Mesenchymal stem cell (in vitro differentiated cells and primary cell): ENCODE results near the gene MACROD2.

ENCODE experiments used
- DNase-seq: peaks from one replicate; pipeline ENCODE4 v3.0.0-alpha.2; 2013
- H2AFZ ChIP-seq: one replicate; pipeline ENCODE4 v1.6.1; 2013; ENCODE audit warnings: low read depth, mild to moderate bottlenecking, control low read depth, inconsistent platforms, low read length, moderate library complexity
- H2AK5ac ChIP-seq: 2 replicates; pipeline ENCODE4 v1.6.1; 2013; ENCODE audit warnings: low read length, moderate library complexity, mild to moderate bottlenecking, inconsistent platforms; ENCODE audit not compliant: severe bottlenecking
- H2BK120ac ChIP-seq: one replicate; pipeline ENCODE4 v1.6.1; 2013; ENCODE audit warnings: low read depth, mild to moderate bottlenecking, inconsistent platforms, low read length, moderate library complexity
- H2BK12ac ChIP-seq, 2 experiments: one replicate each; pipeline ENCODE4 v1.6.1; 2013; ENCODE audit warnings: inconsistent platforms in 2 of 2, low read length in 2 of 2, mild to moderate bottlenecking in 2 of 2, moderate library complexity in 2 of 2, control low read depth in 1 of 2
- H2BK15ac ChIP-seq: one replicate; pipeline ENCODE4 v1.6.1; 2013; ENCODE audit warnings: mild to moderate bottlenecking, low read depth, inconsistent platforms; ENCODE audit not compliant: poor library complexity, severe bottlenecking
- H2BK5ac ChIP-seq: 2 replicates; pipeline ENCODE4 v1.6.1; 2013; ENCODE audit warnings: low read depth, mild to moderate bottlenecking, low read length, control low read depth, inconsistent platforms; ENCODE audit not compliant: poor library complexity, severe bottlenecking
- H3K14ac ChIP-seq, 2 experiments: one replicate each; pipeline ENCODE4 v1.6.1; 2013; ENCODE audit warnings: inconsistent platforms in 2 of 2, low read length in 2 of 2, control low read depth in 1 of 2, mild to moderate bottlenecking in 1 of 2, moderate library complexity in 1 of 2
- H3K18ac ChIP-seq, 2 experiments: one replicate each; pipeline ENCODE4 v1.6.1; 2013; ENCODE audit warnings: inconsistent platforms in 2 of 2, low read length in 2 of 2, control low read depth in 1 of 2, low read depth in 1 of 2, mild to moderate bottlenecking in 1 of 2
- H3K23ac ChIP-seq, 2 experiments: one replicate each; pipeline ENCODE4 v1.6.1; 2013; ENCODE audit warnings: inconsistent platforms in 2 of 2, low read length in 2 of 2, mild to moderate bottlenecking in 2 of 2, moderate library complexity in 2 of 2, control low read depth in 1 of 2
- H3K27ac ChIP-seq: 2 replicates; pipeline ENCODE4 v1.5.1; 2013; ENCODE audit warnings: mild to moderate bottlenecking, moderate library complexity, low read length, control low read depth, inconsistent platforms; ENCODE audit not compliant: poor library complexity, severe bottlenecking
- H3K27me3 ChIP-seq, 2 experiments: 2 replicates each; pipeline versions ENCODE4 v1.6.1 to v1.7.0; 2013; ENCODE audit warnings: low read length in 2 of 2, mild to moderate bottlenecking in 2 of 2, moderate library complexity in 2 of 2, control low read depth in 1 of 2, inconsistent platforms in 1 of 2; ENCODE audit not compliant: control insufficient read depth in 1 of 2, insufficient read depth in 1 of 2
- H3K36me3 ChIP-seq, 2 experiments: 2 replicates each; pipeline versions ENCODE4 v1.6.1 to v1.7.0; 2013; ENCODE audit warnings: low read length in 2 of 2, control low read depth in 1 of 2, inconsistent platforms in 1 of 2, low read depth in 1 of 2, mild to moderate bottlenecking in 1 of 2; ENCODE audit not compliant: insufficient read depth in 2 of 2, control insufficient read depth in 1 of 2
- H3K4ac ChIP-seq, 2 experiments: one replicate each; pipeline ENCODE4 v1.6.1; 2013; ENCODE audit warnings: inconsistent platforms in 2 of 2, low read length in 2 of 2, mild to moderate bottlenecking in 2 of 2, moderate library complexity in 2 of 2, control low read depth in 1 of 2, low read depth in 1 of 2
- H3K4me1 ChIP-seq: 2 replicates; pipeline ENCODE4 v1.6.1; 2013; ENCODE audit warnings: low read depth, low read length, control low read depth; ENCODE audit not compliant: control insufficient read depth, insufficient read depth
- H3K4me2 ChIP-seq: 2 replicates; pipeline ENCODE4 v1.6.1; 2013; ENCODE audit warnings: low read length, mild to moderate bottlenecking, inconsistent platforms; ENCODE audit not compliant: poor library complexity, severe bottlenecking
- H3K4me3 ChIP-seq, 2 experiments: 2 replicates each; pipeline versions ENCODE4 v1.5.1 to v1.7.0; 2013; ENCODE audit warnings: low read length in 2 of 2, mild to moderate bottlenecking in 2 of 2, control low read depth in 1 of 2, low read depth in 1 of 2; ENCODE audit not compliant: insufficient read depth in 1 of 2
- H3K79me1 ChIP-seq: replicated peaks from 2 replicates; pipeline ENCODE4 v1.6.1; 2013; ENCODE audit warnings: mild to moderate bottlenecking, control low read depth, low read length, inconsistent platforms; ENCODE audit not compliant: poor library complexity, severe bottlenecking
- H3K9ac ChIP-seq: 2 replicates; pipeline ENCODE4 v1.7.0; 2013; ENCODE audit warnings: mild to moderate bottlenecking, low read length, moderate library complexity
- H3K9me3 ChIP-seq: 2 replicates; pipeline ENCODE4 v1.7.0; 2013; ENCODE audit warnings: mild to moderate bottlenecking, low read length; ENCODE audit not compliant: control insufficient read depth
- H4K8ac ChIP-seq: one replicate; pipeline ENCODE4 v1.6.1; 2013; ENCODE audit warnings: inconsistent platforms, mild to moderate bottlenecking, low read length, moderate library complexity
- H4K91ac ChIP-seq: one replicate; pipeline ENCODE4 v1.6.1; 2013; ENCODE audit warnings: mild to moderate bottlenecking, low read length, inconsistent platforms
- WGBS: methylation state at CpG from one replicate; pipeline ENCODE4 v1.1.7; 2013; ENCODE audit warnings: mixed read lengths; 5-methylcytosine and 5-hydroxymethylcytosine counted together

Gene MACROD2

GRCh38 chr20:14838663-14839628 is 843.6 kb downstream of the MACROD2 start:
- DNase-seq, result no peak
- H3K23ac ChIP-seq, result no peak overlapping the region

GRCh38 chr20:14845199-14846160 is 850.2 kb downstream of the MACROD2 start:
- no peaks in the 10 kb centered on the region for H3K27me3 ChIP-seq
- 81% methylated on average over 2 of the region's 2 CpGs for WGBS

More at GRCh38 chr20:14838663-14839628, 843.6 kb downstream of the MACROD2 start:
- no peak overlapping the region for H2BK120ac ChIP-seq
- no peaks in the 10 kb centered on the region for H3K27me3 ChIP-seq
- no peaks in the 10 kb centered on the region for H3K4me1 ChIP-seq
- H3K9me3 ChIP-seq, result no peaks in the 10 kb centered on the region
- H3K18ac ChIP-seq, result no peak overlapping the region
- H3K4ac ChIP-seq, result no peak overlapping the region
- no peak overlapping the region for H2BK5ac ChIP-seq
- no peak overlapping the region for H2AFZ ChIP-seq
- no peak overlapping the region for H4K8ac ChIP-seq
- H3K9ac ChIP-seq, result no peak overlapping the region
- 60% methylated on average over 7 of the region's 7 CpGs for WGBS
- H2BK15ac ChIP-seq, result no peak overlapping the region
- H3K27ac ChIP-seq, result no peak overlapping the region
- no peak overlapping the region for H2AK5ac ChIP-seq
- no peaks in the 10 kb centered on the region for H3K36me3 ChIP-seq
- no peak overlapping the region for H4K91ac ChIP-seq
- H2BK12ac ChIP-seq, result no peak overlapping the region
- H3K4me2 ChIP-seq, result no peak overlapping the region
- no peak overlapping the region for H3K4me3 ChIP-seq
- no peak overlapping the region for H3K14ac ChIP-seq
- H3K79me1 ChIP-seq, result no peaks in the 10 kb centered on the region

GRCh38 chr20:14848806-14849205 is 853.5 kb downstream of the MACROD2 start:
- no peak overlapping the region for H2BK12ac ChIP-seq
- H3K23ac ChIP-seq, result no peak overlapping the region

More at GRCh38 chr20:14845199-14846160, 850.2 kb downstream of the MACROD2 start:
- no peak overlapping the region for H3K4me2 ChIP-seq
- H3K14ac ChIP-seq, result no peak overlapping the region
- no peak for DNase-seq
- no peak overlapping the region for H2BK12ac ChIP-seq
- no peak overlapping the region for H2BK5ac ChIP-seq
- no peak overlapping the region for H3K9ac ChIP-seq
- no peak overlapping the region for H4K8ac ChIP-seq
- H3K9me3 ChIP-seq, result no peaks in the 10 kb centered on the region
- no peak overlapping the region for H3K23ac ChIP-seq
- H3K4me1 ChIP-seq, result no peaks in the 10 kb centered on the region
- H3K36me3 ChIP-seq, result no peaks in the 10 kb centered on the region
- no peaks in the 10 kb centered on the region for H3K79me1 ChIP-seq
- no peak overlapping the region for H3K27ac ChIP-seq
- H3K4ac ChIP-seq, result no peak overlapping the region
- H2AK5ac ChIP-seq, result no peak overlapping the region
- H3K18ac ChIP-seq, result no peak overlapping the region
- H2BK120ac ChIP-seq, result no peak overlapping the region
- no peak overlapping the region for H2AFZ ChIP-seq
- H3K4me3 ChIP-seq, result no peak overlapping the region
- H2BK15ac ChIP-seq, result no peak overlapping the region
- no peak overlapping the region for H4K91ac ChIP-seq

GRCh38 chr20:14853079-14853478 is 857.8 kb downstream of the MACROD2 start:
- H3K27me3 ChIP-seq, result no peaks in the 10 kb centered on the region
- no peak overlapping the region for H3K18ac ChIP-seq
- no peak overlapping the region for H3K4ac ChIP-seq
- no peak overlapping the region for H2BK12ac ChIP-seq
- no peak overlapping the region for H2AK5ac ChIP-seq
- no peak overlapping the region for H3K27ac ChIP-seq
- no peak overlapping the region for H3K4me2 ChIP-seq
- no peaks in the 10 kb centered on the region for H3K4me1 ChIP-seq
- no peaks in the 10 kb centered on the region for H3K36me3 ChIP-seq
- H2BK120ac ChIP-seq, result no peak overlapping the region
- WGBS, result 97% methylated on average over 2 of the region's 2 CpGs
- H2AFZ ChIP-seq, result no peak overlapping the region
- no peak overlapping the region for H3K9ac ChIP-seq
- H3K23ac ChIP-seq, result no peak overlapping the region
- H4K91ac ChIP-seq, result no peak overlapping the region
- H3K4me3 ChIP-seq, result no peak overlapping the region
- no peak overlapping the region for H2BK15ac ChIP-seq
- no peaks in the 10 kb centered on the region for H3K79me1 ChIP-seq
- H3K9me3 ChIP-seq, result no peaks in the 10 kb centered on the region
- DNase-seq, result no peak
- no peak overlapping the region for H2BK5ac ChIP-seq
- H4K8ac ChIP-seq, result no peak overlapping the region
- no peak overlapping the region for H3K14ac ChIP-seq

More at GRCh38 chr20:14848806-14849205, 853.5 kb downstream of the MACROD2 start:
- no peak overlapping the region for H2AK5ac ChIP-seq
- no peak overlapping the region for H4K8ac ChIP-seq
- H3K14ac ChIP-seq, result no peak overlapping the region
- no peak overlapping the region for H3K18ac ChIP-seq
- H3K9ac ChIP-seq, result no peak overlapping the region
- H3K4ac ChIP-seq, result no peak overlapping the region
- H2BK15ac ChIP-seq, result no peak overlapping the region
- H3K9me3 ChIP-seq, result no peaks in the 10 kb centered on the region
- no peak overlapping the region for H4K91ac ChIP-seq
- H2AFZ ChIP-seq, result no peak overlapping the region
- H3K36me3 ChIP-seq, result no peaks in the 10 kb centered on the region
- H3K79me1 ChIP-seq, result no peaks in the 10 kb centered on the region
- H3K4me2 ChIP-seq, result no peak overlapping the region
- DNase-seq, result no peak
- H2BK5ac ChIP-seq, result no peak overlapping the region
- WGBS, result 93% methylated on average over 4 of the region's 4 CpGs
- no peaks in the 10 kb centered on the region for H3K4me1 ChIP-seq
- no peak overlapping the region for H3K4me3 ChIP-seq
- H3K27ac ChIP-seq, result no peak overlapping the region
- H2BK120ac ChIP-seq, result no peak overlapping the region
- H3K27me3 ChIP-seq, result no peaks in the 10 kb centered on the region
